HG03575 (cell line): ENCODE data around the gene GABBR2.

Source experiments
- ATAC-seq: cut with Tn5 transposase; IDR thresholded peaks from one replicate; pipeline ENCODE4 v1.9.1; 2021; ENCODE audit not compliant: unreplicated experiment, insufficient number of reproducible peaks, low FRiP score; ENCODE audit errors: extremely low read depth

Gene GABBR2

DNA sequence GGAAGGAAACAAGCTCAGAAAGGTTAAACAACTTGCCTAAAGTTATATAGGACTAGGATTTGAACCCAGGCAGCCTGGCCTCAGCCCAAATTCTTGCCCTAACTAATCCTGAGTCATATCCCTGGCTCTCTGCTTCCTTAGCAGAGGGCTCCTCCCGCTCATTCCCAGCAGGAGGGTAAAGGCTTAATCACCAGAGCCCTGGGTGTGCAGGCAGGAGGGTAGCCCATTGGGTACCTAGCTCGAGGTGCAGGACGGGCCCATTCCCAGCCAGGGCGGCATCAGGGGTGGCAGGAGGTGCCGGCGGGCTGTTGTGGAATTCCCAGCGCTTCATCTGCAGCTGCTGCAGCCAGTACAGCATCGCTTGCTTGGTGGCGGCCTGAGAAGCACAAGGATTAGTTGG lies 457.2 kb downstream of the GABBR2 start:
- no peak for ATAC-seq

DNA sequence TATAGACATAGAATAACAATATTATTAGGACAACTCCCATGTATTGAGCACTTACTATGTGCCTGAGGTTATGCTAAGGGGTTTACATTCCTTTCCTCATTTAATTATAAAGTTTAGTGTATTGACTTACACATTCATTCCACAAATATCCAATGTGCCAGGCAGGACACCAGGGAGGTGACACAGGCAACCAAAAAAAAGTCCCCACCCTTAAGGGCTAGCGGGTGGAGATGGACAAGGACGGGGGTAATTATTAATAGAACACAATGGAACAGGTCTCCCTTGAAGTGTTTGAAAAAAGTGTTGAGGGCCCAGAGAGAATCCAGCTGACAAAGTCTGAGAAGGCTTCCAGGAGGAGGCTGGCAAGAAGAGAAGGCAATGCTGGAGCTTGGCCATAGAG lies 459.0 kb downstream of the GABBR2 start:
- ATAC-seq = no peak

DNA sequence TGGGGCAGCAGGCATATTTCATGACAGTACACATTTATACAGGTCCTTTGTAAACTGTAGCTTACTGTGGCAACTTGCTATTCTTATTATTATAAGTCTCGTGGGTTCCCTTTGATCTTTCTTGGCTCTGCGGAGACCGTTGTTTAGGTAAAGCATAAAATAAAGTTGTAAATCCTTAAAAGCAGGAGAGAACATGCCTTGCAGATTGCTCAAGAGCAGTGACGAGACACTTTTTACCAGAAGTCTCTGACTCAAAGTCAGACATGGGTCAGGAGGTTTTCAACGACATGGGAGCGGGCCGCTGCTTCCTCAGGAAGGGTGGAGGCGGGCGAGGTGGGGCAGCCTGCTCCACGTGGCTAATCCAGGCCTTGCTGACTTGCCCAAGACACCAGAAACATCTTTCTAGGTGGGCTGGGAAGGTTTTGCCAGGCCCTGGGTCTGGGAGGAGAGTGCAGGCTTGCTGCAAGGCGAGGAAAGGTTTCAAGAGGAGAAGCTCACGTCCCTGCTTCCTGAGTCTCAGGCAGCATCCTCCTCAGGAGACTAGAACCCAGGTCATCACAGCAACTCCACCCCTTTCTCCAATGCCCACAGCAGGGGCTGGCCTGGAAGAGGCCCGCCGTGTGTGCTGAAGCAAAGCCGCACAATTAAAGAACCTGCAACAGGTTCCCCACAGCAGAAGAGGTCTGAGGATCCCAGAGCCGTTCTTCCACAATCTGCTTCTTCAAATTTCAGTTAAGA lies 459.8 kb downstream of the GABBR2 start:
- ATAC-seq = no peak

DNA sequence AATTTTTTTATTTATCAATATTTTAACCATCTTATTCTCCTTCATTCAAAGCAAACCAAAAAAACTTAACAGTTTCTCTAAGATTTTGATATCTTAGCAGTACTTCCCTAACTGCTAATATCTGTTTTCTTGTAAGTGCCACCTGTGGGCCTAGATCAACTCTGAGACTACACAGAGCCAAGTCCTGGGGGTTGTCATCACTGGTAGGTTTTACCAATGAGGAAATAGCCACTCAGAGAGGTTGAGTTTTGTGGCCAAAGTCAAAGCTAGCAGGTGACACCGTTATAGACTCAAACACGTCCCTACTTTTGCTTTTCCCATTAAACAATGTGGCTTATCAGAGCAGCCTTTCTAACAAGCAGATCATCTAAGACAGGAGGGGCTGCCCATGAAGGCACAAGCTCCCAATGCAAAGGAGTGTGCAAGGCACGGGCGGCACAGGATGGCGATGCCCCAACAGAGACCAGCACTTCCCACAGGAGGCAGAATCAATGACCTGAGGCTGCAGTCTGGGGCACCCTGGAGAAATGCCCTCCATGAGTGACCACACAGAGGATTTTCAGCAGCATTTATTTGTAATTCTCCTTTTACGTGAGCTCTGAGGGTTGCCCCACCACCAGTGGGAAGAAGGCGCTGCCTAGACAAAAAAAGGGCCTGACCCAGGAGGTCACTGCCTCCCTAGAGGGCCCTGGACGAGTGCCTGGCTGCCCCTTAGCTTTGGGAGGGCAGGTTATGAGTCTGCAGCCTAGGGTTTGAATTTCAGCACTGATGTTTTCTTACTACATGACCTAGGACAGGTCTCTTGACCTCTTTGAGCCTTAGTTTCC lies 460.7 kb downstream of the GABBR2 start:
- ATAC-seq = no peak

DNA sequence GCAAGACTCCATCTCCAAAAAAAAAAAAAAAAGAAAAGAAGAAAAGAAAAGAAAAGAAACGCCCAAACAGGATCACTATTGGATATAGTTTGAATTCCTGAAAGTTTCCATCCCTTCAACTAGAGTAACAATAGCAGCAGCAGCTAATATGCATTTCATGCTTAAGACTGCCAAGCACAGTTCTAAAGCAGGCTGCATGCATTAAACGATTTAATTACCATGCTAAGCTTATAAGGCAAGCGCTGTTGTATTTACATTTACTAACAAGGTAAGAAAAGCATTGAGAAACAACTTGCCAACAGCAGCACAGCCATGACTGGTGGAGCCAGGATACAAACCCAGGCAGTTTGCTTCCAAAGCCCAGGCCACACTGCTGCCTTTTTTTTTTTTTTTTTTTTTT lies 466.3 kb downstream of the GABBR2 start:
- ATAC-seq = no peak

DNA sequence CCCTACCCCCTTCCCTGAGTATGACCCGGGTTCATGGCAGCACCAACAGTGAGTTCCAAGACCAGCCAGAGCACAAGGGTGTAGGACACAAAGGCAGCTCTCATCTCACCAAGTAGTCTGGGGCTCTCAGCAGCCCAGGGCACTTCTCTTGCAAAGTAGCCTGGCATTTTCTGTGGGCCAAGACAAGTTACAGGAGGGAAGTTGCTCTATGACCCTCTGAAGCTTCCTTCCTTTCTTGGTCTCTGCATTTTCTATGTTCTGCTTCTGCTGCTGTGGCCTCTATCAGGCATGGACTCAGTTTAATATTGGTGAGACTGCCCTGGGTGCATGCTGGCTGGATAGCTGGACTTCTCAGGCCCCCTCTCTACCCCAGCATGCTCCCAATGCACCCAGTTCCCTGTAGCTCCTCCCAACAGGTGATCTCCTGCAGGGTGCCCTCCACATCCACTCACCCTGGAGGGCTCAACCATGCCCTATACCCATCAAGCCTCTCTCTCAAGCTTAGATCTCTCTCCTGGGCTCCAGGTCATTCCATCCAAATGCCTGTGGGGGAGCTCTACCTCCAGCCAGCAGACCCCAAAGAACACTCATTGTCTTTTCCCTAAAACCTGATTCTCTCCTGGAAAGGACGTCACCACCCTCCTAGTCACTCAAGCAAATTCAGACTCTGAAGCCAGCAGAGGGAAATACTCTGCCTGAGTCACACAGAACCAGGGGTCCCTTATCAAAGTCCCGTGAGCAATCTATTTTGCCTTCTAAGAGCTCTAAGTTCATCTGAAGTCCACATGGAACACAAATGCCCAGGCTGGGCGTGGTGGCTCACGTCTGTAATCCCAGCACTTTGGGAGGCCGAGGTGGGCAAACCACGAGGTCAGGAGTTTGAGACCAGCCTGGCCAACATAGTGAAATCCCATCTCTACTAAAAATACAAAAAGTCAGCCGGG lies 467.1 kb downstream of the GABBR2 start:
- ATAC-seq = no peak

DNA sequence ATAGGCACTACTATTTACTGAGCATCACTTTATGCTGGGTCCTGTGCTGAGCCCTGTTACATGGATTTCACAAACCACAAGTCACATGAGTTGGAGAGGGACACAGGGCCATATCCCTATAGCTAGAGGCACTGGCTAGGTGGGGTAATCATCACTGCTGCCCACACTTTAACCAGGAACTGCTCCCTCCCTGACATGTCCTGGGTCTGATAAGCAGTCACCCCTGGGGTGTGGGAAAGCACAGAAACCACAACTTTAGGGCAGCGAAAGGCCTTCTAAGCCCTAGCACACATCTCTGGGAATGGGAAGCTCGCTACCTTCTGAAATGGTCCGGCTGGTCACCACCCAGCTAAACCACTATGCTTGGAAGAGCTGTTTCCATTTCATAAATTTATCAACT lies 468.3 kb downstream of the GABBR2 start:
- no peak for ATAC-seq
